Osteocyte (in vitro differentiated cells): ENCODE results near the gene FST. TPM values are rescaled to one million over a fixed set of nuclear protein-coding genes. Genes with fewer than 3 reads are reported as not detected.

Experiments used
- DNase-seq: peaks from one replicate; pipeline ENCODE4 v3.0.0; 2021; ENCODE audit warnings: mixed read lengths; ENCODE audit not compliant: unreplicated experiment; ENCODE audit errors: extremely low spot score
- H3K27ac Mint-ChIP-seq: one replicate; pipeline ENCODE4 v1.8.0; 2021; ENCODE audit warnings: mild to moderate bottlenecking, mixed read lengths; ENCODE audit not compliant: unreplicated experiment
- H3K27me3 Mint-ChIP-seq: one replicate; pipeline ENCODE4 v1.8.0; 2021; ENCODE audit warnings: mixed read lengths; ENCODE audit not compliant: unreplicated experiment
- H3K36me3 Mint-ChIP-seq: one replicate; pipeline ENCODE4 v1.8.0; 2021; ENCODE audit warnings: mixed read lengths; ENCODE audit not compliant: unreplicated experiment
- H3K4me1 Mint-ChIP-seq: one replicate; pipeline ENCODE4 v1.8.0; 2021; ENCODE audit warnings: mixed read lengths; ENCODE audit not compliant: unreplicated experiment
- H3K4me3 Mint-ChIP-seq: one replicate; pipeline ENCODE4 v1.8.0; 2021; ENCODE audit warnings: mild to moderate bottlenecking, moderate library complexity, mixed read lengths; ENCODE audit not compliant: unreplicated experiment
- H3K9me3 Mint-ChIP-seq: one replicate; pipeline ENCODE4 v1.8.0; 2021; ENCODE audit warnings: mixed read lengths; ENCODE audit not compliant: unreplicated experiment
- CTCF ChIP-seq: fragments of 200-600 bp; sonication (generic); IDR thresholded peaks from 2 replicates; pipeline ENCODE4 v1.5.0; 2021; ENCODE audit warnings: antibody characterized with exemption, mild to moderate bottlenecking, moderate library complexity
- total RNA-seq: library from RNA; stranded (reverse); gene quantifications from 2 replicates; pipeline ENCODE4 v1.2.1, GENCODE V29; 2021

Gene FST
- total RNA-seq, 1 donor from 2014 or later, result 14.1 TPM

GRCh38 chr5:53464722-53465121 lies 15.7 kb upstream of the FST start:
- TF ChIP-seq CTCF, result no peak
- Mint-ChIP-seq H3K36me3 (no peaks in the 10 kb centered on the region), H3K9me3 (no peaks in the 10 kb centered on the region), H3K4me1 (no peaks in the 10 kb centered on the region), H3K27me3 (peaks cover 15% of the 10 kb centered on the region), H3K4me3 (no peak overlapping the region), H3K27ac (no peak overlapping the region)
- DNase-seq, result no peak

DNA sequence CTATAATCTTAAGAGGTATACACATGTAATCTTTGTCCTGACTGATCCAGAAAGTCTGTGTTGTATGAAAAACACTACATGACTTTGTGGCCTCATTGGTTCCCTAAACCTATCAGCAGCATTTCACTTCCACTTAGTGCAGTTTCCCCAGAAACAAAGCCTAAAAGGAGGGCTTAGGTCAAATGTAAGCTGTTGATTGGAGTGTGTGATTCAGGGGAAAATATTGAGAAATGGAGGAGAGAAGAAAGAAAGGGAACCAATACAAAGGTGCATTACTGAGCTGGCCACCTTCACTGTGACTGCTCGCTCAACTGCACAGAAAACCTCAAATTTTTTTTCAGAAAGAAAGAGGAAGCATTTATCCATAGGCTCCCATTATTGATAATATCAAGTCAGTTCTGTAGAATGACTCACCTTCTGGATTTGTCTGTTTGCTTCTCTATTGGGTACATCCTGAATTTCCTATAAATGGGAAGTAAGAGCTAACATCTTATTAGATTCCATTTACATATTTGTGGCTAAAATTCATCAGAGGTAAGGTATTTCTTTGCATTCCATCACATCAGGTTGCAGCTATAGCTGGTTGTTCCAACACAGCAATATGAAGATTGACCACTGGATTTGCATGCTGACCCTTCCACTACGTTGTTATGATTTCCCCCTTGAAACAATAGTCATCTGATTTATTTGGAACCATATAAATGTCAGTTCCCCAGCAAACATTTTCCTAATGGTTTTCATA lies 10.3 kb upstream of the FST start:
- Mint-ChIP-seq H3K4me3 (no peak overlapping the region), H3K27me3 (no peaks in the 10 kb centered on the region), H3K4me1 (no peaks in the 10 kb centered on the region), H3K9me3 (no peaks in the 10 kb centered on the region), H3K36me3 (no peaks in the 10 kb centered on the region), H3K27ac (no peak overlapping the region)
- no peak for TF ChIP-seq CTCF
- no peak for DNase-seq

GRCh38 chr5:53472279-53472678 lies 8.2 kb upstream of the FST start:
- no peak for DNase-seq
- no peaks in the 10 kb centered on the region for H3K27me3 Mint-ChIP-seq
- H3K27ac Mint-ChIP-seq, result no peak overlapping the region
- H3K9me3 Mint-ChIP-seq, result no peaks in the 10 kb centered on the region
- H3K4me1 Mint-ChIP-seq, result no peaks in the 10 kb centered on the region
- no peaks in the 10 kb centered on the region for H3K36me3 Mint-ChIP-seq
- no peak for TF ChIP-seq CTCF
- H3K4me3 Mint-ChIP-seq, result no peak overlapping the region

GRCh38 chr5:53472720-53473510 lies 7.5 kb upstream of the FST start:
- no peaks in the 10 kb centered on the region for H3K27me3 Mint-ChIP-seq
- no peaks in the 10 kb centered on the region for H3K4me1 Mint-ChIP-seq
- no peak overlapping the region for H3K4me3 Mint-ChIP-seq
- H3K9me3 Mint-ChIP-seq, result no peaks in the 10 kb centered on the region
- TF ChIP-seq CTCF, result no peak
- H3K27ac Mint-ChIP-seq, result no peak overlapping the region
- no peak for DNase-seq
- no peaks in the 10 kb centered on the region for H3K36me3 Mint-ChIP-seq

- Mint-ChIP-seq H3K36me3 (no peaks in the 10 kb centered on the region), H3K9me3 (no peaks in the 10 kb centered on the region), H3K27ac (no peak overlapping the region), H3K4me1 (peaks cover 4% of the 10 kb centered on the region), H3K4me3 (no peak overlapping the region), H3K27me3 (no peaks in the 10 kb centered on the region)
- no peak for DNase-seq
- no peak for TF ChIP-seq CTCF
These were observed 6.8 kb upstream of the FST start for GRCh38 chr5:53473633-53474032.
